Smooth muscle cell of trachea (primary cell): Measurements from ENCODE around the gene SDR42E2. TPM values are rescaled to one million over a fixed set of nuclear protein-coding genes. Genes with fewer than 3 reads are reported as not detected.

Experiments
- total RNA-seq: library from RNA; depleted of rRNA; stranded (reverse); fragments of >200 nt; gene quantifications from 2 replicates; pipeline ENCODE4 v1.2.1, GENCODE V29; 2014

Gene SDR42E2
- total RNA-seq = not detected in 2 replicates

GRCh38 chr16:22161999-22162655 is at the start of gene SDR42E2:
TSS of gene SDR42E2 (plus strand) at chr16:22162506. CDS start at chr16:22165583, 3,077 bp downstream.

GRCh38 chr16:22206013-22206841 is 43.9 kb downstream of the SDR42E2 start, which contains the start of gene EEF2K:
TSS of gene EEF2K (plus strand) at chr16:22206278. CDS start at chr16:22225730, 19,452 bp downstream.

Other genes starting within 250 kb of the SDR42E2 start
- gene UQCRC2, start 209.1 kb upstream of the SDR42E2 start, total RNA-seq = 181 and 196 TPM in 2 replicates
- gene PDZD9, start 161.4 kb upstream of the SDR42E2 start, total RNA-seq = not detected in 2 replicates
- 9.8 and 13.2 TPM in 2 replicates for gene MOSMO, start 154.4 kb upstream of the SDR42E2 start, total RNA-seq
- not detected in 2 replicates for gene VWA3A, start 70.0 kb upstream of the SDR42E2 start, total RNA-seq
- 34.2 and 35.3 TPM in 2 replicates for gene EEF2K, start 43.8 kb downstream of the SDR42E2 start, total RNA-seq
- gene POLR3E, start 134.9 kb downstream of the SDR42E2 start, total RNA-seq = 21.5 and 35.2 TPM in 2 replicates
- 34.9 and 38.7 TPM in 2 replicates for gene CDR2, start 212.1 kb downstream of the SDR42E2 start, total RNA-seq